Lower leg skin (tissue), 3 donors: ENCODE results near the gene MTA3.

Source experiments
- CTCF ChIP-seq, 3 donors: fragments of 450-650 bp; IDR thresholded peaks; one replicate each; pipeline ENCODE4 v1.5.1; 2016; ENCODE audit warnings: antibody characterized with exemption in 3 of 3, mild to moderate bottlenecking in 3 of 3, moderate library complexity in 2 of 3
- POLR2A ChIP-seq, 2 donors: fragments of 450-650 bp; IDR thresholded peaks; one replicate each; pipeline ENCODE4 v1.6.1; 2016 to 2017; ENCODE audit warnings: antibody characterized with exemption in 2 of 2, mild to moderate bottlenecking in 1 of 2, moderate library complexity in 1 of 2

- no peak for TF ChIP-seq CTCF (IDR thresholded peaks at IDR 0.05)
- TF ChIP-seq POLR2A (IDR thresholded peaks at IDR 0.05) = no peak
Observed at GRCh38 chr2:42547014-42547413, 21.4 kb upstream of the MTA3 start.
